Liver (tissue), 9 donors: ENCODE measurements around the gene OASL. TPM values are rescaled to one million over a fixed set of nuclear protein-coding genes. Genes with fewer than 3 reads are reported as not detected.
A peak's percentile ranks its signal among the peaks of the same experiment; 100 is the strongest.

Source experiments
- DNase-seq: peaks from one replicate; pipeline ENCODE4 v3.0.0-alpha.2; 2017; ENCODE audit warnings: low spot score
- H3K27ac ChIP-seq, 2 donors: one replicate each; pipeline ENCODE4 v1.7.0; 2013; ENCODE audit warnings: inconsistent platforms in 2 of 2, low read length in 2 of 2, control low read depth in 1 of 2, low read depth in 1 of 2, mild to moderate bottlenecking in 1 of 2
- H3K27me3 ChIP-seq, 4 donors: one replicate each; pipeline versions ENCODE4 v1.6.1 to v1.7.0; 2013; ENCODE audit warnings: low read length in 3 of 4, inconsistent platforms in 1 of 4, mild to moderate bottlenecking in 1 of 4, moderate library complexity in 1 of 4; ENCODE audit not compliant: control insufficient read depth in 4 of 4, insufficient read depth in 4 of 4
- H3K36me3 ChIP-seq, 4 donors: one replicate each; pipeline versions ENCODE4 v1.6.1 to v1.7.0; 2013; ENCODE audit warnings: low read length in 3 of 4, mild to moderate bottlenecking in 3 of 4, low read depth in 1 of 4, moderate library complexity in 1 of 4; ENCODE audit not compliant: control insufficient read depth in 4 of 4, insufficient read depth in 3 of 4
- H3K4me1 ChIP-seq, 4 donors: one replicate each; pipeline versions ENCODE4 v1.6.1 to v1.7.0; 2013; ENCODE audit warnings: low read length in 3 of 4, mild to moderate bottlenecking in 3 of 4, moderate library complexity in 1 of 4; ENCODE audit not compliant: control insufficient read depth in 4 of 4, insufficient read depth in 4 of 4
- H3K4me3 ChIP-seq, 3 donors: one replicate each; pipeline versions ENCODE4 v1.6.1 to v1.7.0; 2013; ENCODE audit warnings: low read length in 3 of 3, control low read depth in 1 of 3, low read depth in 1 of 3, mild to moderate bottlenecking in 1 of 3
- H3K9ac ChIP-seq, 2 donors: one replicate each; pipeline ENCODE4 v1.7.0; 2013; ENCODE audit warnings: low read length in 2 of 2, mild to moderate bottlenecking in 2 of 2, moderate library complexity in 2 of 2, control low read depth in 1 of 2, low read depth in 1 of 2
- H3K9me3 ChIP-seq, 4 donors: one replicate each; pipeline versions ENCODE4 v1.6.1 to v1.7.0; 2013; ENCODE audit warnings: low read length in 3 of 4; ENCODE audit not compliant: control insufficient read depth in 4 of 4
- EGR1 ChIP-seq, 2 donors: IDR thresholded peaks; 2 replicates each; pipeline ENCODE4 v1.6.1; 2016 to 2018; ENCODE audit warnings: antibody characterized with exemption in 2 of 2, low read depth in 2 of 2
- FOXA1 ChIP-seq: IDR thresholded peaks from 2 replicates; pipeline ENCODE4 v1.6.1; 2016; ENCODE audit warnings: antibody characterized with exemption
- FOXA2 ChIP-seq: IDR thresholded peaks from 2 replicates; pipeline ENCODE4 v1.6.1; 2016; ENCODE audit warnings: antibody characterized with exemption
- GABPA ChIP-seq, 2 donors: IDR thresholded peaks in 1 of 2; conservative IDR thresholded peaks in 1 of 2; 2 replicates each; pipeline ENCODE4 v1.6.1; 2016; ENCODE audit warnings: antibody characterized with exemption in 2 of 2, mild to moderate bottlenecking in 1 of 2, moderate library complexity in 1 of 2
- HNF4A ChIP-seq, 2 donors: conservative IDR thresholded peaks; 2 replicates each; pipeline ENCODE4 v1.6.1; 2016; ENCODE audit warnings: antibody characterized with exemption in 2 of 2, mild to moderate bottlenecking in 2 of 2
- HNF4G ChIP-seq: IDR thresholded peaks from 2 replicates; pipeline ENCODE4 v1.6.1; 2016; ENCODE audit warnings: antibody characterized with exemption
- JUND ChIP-seq, 2 donors: IDR thresholded peaks; 2 replicates each; pipeline ENCODE4 v1.6.1; 2016; ENCODE audit warnings: antibody characterized with exemption in 2 of 2
- NR2F2 ChIP-seq: IDR thresholded peaks from 2 replicates; pipeline ENCODE4 v1.6.1; 2016; ENCODE audit warnings: antibody characterized with exemption
- RAD21 ChIP-seq, 2 donors: IDR thresholded peaks; 2 replicates each; pipeline ENCODE4 v1.6.1; 2016; ENCODE audit warnings: antibody characterized with exemption in 2 of 2, mild to moderate bottlenecking in 2 of 2
- RXRA ChIP-seq, 2 donors: IDR thresholded peaks; 2 replicates each; pipeline ENCODE4 v1.6.1; 2017 to 2018; ENCODE audit warnings: antibody characterized with exemption in 2 of 2, mild to moderate bottlenecking in 1 of 2
- SP1 ChIP-seq: IDR thresholded peaks from 2 replicates; pipeline ENCODE4 v1.6.1; 2018; ENCODE audit warnings: antibody characterized with exemption, mild to moderate bottlenecking
- TAF1 ChIP-seq: conservative IDR thresholded peaks from 2 replicates; pipeline ENCODE4 v1.6.1; 2016; ENCODE audit warnings: antibody characterized with exemption, mild to moderate bottlenecking
- YY1 ChIP-seq: IDR thresholded peaks from 2 replicates; pipeline ENCODE4 v1.6.1; 2016; ENCODE audit warnings: antibody characterized with exemption, mild to moderate bottlenecking
- WGBS: extraction: QIAGEN DNeasy Blood & Tissue Kit; methylation state at CpG from one replicate; pipeline ENCODE4 v1.1.7; 2013; 5-methylcytosine and 5-hydroxymethylcytosine counted together
- polyA plus RNA-seq, 2 donors: library from polyadenylated mRNA; stranded (reverse) in 1 of 2; unstranded in 1 of 2; fragments of 200-250 nt in 1 of 2; fragments of >200 nt in 1 of 2; fragmentation: Nextera tagmentation in 1 of 2; extraction: Ambion mirVana in 1 of 2; gene quantifications; one replicate each; pipeline versions ENCODE4 v1.2.1 to v1.2.3, GENCODE V29; 2013 to 2015
- total RNA-seq, 2 donors: library from RNA; depleted of rRNA; stranded (reverse); fragments of >200 nt; gene quantifications; one replicate each; pipeline ENCODE4 v1.2.3, GENCODE V29; 2014
- TF ChIP-seq, protein P1 (sequence below): fragments of 150-350 bp; IDR thresholded peaks from 2 replicates; pipeline ENCODE4 v1.5.1; 2017; ENCODE audit warnings: improper control_type of control experiment, low read depth, low read length; ENCODE audit not compliant: missing input control
- TF ChIP-seq, protein P2 (sequence below): IDR thresholded peaks from 2 replicates; pipeline ENCODE4 v1.6.1; 2016; ENCODE audit warnings: antibody characterized with exemption
- TF ChIP-seq, protein P3 (sequence below): IDR thresholded peaks from 2 replicates; pipeline ENCODE4 v1.6.1; 2016; ENCODE audit warnings: antibody characterized with exemption
- TF ChIP-seq, protein P4 (sequence below): IDR thresholded peaks from 2 replicates; pipeline ENCODE4 v1.6.1; 2016; ENCODE audit warnings: antibody characterized with exemption
- TF ChIP-seq, protein P5 (sequence below): IDR thresholded peaks from 2 replicates; pipeline ENCODE4 v1.6.1; 2016; ENCODE audit warnings: antibody characterized with exemption, mild to moderate bottlenecking
- donor health status: healthy.
- donor health status: healthy.
- donor health status: healthy.
- donor health status: healthy.
- donor health status: healthy.

OASL gene
- total and polyA plus RNA-seq, 4 donors, result 0.89 to 4.5 (median 3.1) TPM

DNA sequence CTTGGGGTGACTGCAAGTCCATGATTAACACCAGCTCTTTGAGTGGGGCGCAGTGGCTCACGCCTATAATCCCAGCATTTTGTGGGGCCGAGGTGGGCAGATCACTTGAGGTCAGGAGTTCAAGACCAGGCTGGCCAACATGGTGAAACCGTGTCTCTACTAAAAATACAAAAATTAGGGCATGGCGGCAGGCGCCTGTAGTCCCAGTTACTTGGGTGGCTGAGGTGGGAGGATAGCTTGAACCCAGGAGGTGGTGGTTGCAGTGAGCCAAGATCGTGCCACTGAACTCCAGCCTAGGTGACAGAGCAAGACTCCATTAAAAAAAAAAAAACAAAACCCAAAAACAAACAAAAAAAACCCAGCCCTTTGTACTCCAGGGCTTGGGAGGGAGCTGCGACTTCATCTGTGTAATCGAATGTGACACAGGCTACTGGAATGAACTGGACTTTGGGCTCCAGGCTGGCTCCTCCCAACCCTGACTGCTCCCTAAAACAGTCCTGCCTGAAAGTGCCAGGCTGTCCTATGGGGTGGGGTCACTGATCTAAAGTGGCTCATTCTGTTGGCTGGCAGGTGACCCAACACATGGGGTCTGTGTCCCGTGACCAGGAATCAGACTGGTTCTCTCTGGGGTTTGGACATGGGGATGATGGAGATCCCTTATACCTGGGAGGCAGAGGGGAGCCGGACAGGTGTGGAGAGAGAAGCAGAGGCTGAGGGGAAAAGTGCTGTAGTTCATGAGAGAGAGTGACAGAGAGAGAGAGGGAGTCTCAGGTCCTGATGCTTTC is 13.4 kb downstream of the OASL start:
- Histone ChIP-seq H3K9ac (peak overlapping the region; percentile 36 to 37), H3K9me3 (no peaks in the 10 kb centered on the region), H3K27ac (peak overlapping the region; percentile 92 to 93), H3K36me3 (no peaks in the 10 kb centered on the region), H3K27me3 (no peaks in the 10 kb centered on the region), H3K4me3 (no peak overlapping the region), H3K4me1 (peaks cover 1 to 33% (median 24%) of the 10 kb centered on the region in 4 donors)
- peak; percentile 51 for DNase-seq
- WGBS, result 46% methylated on average over 11 of the region's 11 CpGs
- peak; percentile 99 for TF ChIP-seq SP1
- TF ChIP-seq RXRA (IDR thresholded peaks at IDR 0.05), result peak; percentile 93 to 95
- TF ChIP-seq, protein P1, sequence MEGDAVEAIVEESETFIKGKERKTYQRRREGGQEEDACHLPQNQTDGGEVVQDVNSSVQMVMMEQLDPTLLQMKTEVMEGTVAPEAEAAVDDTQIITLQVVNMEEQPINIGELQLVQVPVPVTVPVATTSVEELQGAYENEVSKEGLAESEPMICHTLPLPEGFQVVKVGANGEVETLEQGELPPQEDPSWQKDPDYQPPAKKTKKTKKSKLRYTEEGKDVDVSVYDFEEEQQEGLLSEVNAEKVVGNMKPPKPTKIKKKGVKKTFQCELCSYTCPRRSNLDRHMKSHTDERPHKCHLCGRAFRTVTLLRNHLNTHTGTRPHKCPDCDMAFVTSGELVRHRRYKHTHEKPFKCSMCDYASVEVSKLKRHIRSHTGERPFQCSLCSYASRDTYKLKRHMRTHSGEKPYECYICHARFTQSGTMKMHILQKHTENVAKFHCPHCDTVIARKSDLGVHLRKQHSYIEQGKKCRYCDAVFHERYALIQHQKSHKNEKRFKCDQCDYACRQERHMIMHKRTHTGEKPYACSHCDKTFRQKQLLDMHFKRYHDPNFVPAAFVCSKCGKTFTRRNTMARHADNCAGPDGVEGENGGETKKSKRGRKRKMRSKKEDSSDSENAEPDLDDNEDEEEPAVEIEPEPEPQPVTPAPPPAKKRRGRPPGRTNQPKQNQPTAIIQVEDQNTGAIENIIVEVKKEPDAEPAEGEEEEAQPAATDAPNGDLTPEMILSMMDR, result no peak
- TF ChIP-seq TAF1, result peak; percentile 58
- TF ChIP-seq, protein P2, sequence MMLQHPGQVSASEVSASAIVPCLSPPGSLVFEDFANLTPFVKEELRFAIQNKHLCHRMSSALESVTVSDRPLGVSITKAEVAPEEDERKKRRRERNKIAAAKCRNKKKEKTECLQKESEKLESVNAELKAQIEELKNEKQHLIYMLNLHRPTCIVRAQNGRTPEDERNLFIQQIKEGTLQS, result peak; percentile 75
- TF ChIP-seq FOXA1, result peak; percentile 31
- no peak for TF ChIP-seq EGR1 (IDR thresholded peaks at IDR 0.05; ENCODE audit: low read depth in 2 of 2)
- TF ChIP-seq, protein P3, sequence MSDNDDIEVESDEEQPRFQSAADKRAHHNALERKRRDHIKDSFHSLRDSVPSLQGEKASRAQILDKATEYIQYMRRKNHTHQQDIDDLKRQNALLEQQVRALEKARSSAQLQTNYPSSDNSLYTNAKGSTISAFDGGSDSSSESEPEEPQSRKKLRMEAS, result peak; percentile 17
- TF ChIP-seq HNF4A (conservative IDR thresholded peaks at IDR 0.05), result peak; percentile 98 to 99
- peak; percentile 37 to 38 for TF ChIP-seq RAD21 (IDR thresholded peaks at IDR 0.05)
- TF ChIP-seq, protein P4, sequence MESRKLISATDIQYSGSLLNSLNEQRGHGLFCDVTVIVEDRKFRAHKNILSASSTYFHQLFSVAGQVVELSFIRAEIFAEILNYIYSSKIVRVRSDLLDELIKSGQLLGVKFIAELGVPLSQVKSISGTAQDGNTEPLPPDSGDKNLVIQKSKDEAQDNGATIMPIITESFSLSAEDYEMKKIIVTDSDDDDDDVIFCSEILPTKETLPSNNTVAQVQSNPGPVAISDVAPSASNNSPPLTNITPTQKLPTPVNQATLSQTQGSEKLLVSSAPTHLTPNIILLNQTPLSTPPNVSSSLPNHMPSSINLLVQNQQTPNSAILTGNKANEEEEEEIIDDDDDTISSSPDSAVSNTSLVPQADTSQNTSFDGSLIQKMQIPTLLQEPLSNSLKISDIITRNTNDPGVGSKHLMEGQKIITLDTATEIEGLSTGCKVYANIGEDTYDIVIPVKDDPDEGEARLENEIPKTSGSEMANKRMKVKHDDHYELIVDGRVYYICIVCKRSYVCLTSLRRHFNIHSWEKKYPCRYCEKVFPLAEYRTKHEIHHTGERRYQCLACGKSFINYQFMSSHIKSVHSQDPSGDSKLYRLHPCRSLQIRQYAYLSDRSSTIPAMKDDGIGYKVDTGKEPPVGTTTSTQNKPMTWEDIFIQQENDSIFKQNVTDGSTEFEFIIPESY, result peak; percentile 67
- peak; percentile 68 for TF ChIP-seq FOXA2
- peak; percentile 93 to 95 for TF ChIP-seq JUND (IDR thresholded peaks at IDR 0.05)
- peak; percentile 96 for TF ChIP-seq HNF4G
- TF ChIP-seq YY1, result peak; percentile 94
- TF ChIP-seq, protein P5, sequence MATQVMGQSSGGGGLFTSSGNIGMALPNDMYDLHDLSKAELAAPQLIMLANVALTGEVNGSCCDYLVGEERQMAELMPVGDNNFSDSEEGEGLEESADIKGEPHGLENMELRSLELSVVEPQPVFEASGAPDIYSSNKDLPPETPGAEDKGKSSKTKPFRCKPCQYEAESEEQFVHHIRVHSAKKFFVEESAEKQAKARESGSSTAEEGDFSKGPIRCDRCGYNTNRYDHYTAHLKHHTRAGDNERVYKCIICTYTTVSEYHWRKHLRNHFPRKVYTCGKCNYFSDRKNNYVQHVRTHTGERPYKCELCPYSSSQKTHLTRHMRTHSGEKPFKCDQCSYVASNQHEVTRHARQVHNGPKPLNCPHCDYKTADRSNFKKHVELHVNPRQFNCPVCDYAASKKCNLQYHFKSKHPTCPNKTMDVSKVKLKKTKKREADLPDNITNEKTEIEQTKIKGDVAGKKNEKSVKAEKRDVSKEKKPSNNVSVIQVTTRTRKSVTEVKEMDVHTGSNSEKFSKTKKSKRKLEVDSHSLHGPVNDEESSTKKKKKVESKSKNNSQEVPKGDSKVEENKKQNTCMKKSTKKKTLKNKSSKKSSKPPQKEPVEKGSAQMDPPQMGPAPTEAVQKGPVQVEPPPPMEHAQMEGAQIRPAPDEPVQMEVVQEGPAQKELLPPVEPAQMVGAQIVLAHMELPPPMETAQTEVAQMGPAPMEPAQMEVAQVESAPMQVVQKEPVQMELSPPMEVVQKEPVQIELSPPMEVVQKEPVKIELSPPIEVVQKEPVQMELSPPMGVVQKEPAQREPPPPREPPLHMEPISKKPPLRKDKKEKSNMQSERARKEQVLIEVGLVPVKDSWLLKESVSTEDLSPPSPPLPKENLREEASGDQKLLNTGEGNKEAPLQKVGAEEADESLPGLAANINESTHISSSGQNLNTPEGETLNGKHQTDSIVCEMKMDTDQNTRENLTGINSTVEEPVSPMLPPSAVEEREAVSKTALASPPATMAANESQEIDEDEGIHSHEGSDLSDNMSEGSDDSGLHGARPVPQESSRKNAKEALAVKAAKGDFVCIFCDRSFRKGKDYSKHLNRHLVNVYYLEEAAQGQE, result peak; percentile 78
- peak; percentile 44 for TF ChIP-seq NR2F2
- peak in 1 of 2 donors; percentile 29 for TF ChIP-seq GABPA (IDR thresholded peaks at IDR 0.05 in 1 of 2, conservative IDR thresholded peaks at IDR 0.05 in 1 of 2)
